GM12878 (cell line): ENCODE data around the gene SAP130. TPM values are rescaled to one million over a fixed set of nuclear protein-coding genes. Genes with fewer than 3 reads are reported as not detected.

Experiments used
- CHD1 ChIP-seq: IDR thresholded peaks from 2 replicates; pipeline ENCODE4 v1.6.1; 2012; ENCODE audit warnings: low read depth, low read length, improper control_type of control experiment
- DPF2 ChIP-seq: fragments of 450-650 bp; IDR thresholded peaks from 2 replicates; pipeline ENCODE4 v1.6.1; 2017; ENCODE audit warnings: mild to moderate bottlenecking
- FOXM1 ChIP-seq: IDR thresholded peaks from 2 replicates; pipeline ENCODE4 v1.6.1; 2012; ENCODE audit warnings: low read depth, mild to moderate bottlenecking, inconsistent platforms, low read length, moderate library complexity
- GABPA ChIP-seq: IDR thresholded peaks from 2 replicates; pipeline ENCODE4 v1.6.1; 2014; ENCODE audit warnings: antibody characterized with exemption, low read depth, mild to moderate bottlenecking, inconsistent platforms
- HCFC1 ChIP-seq: fragments of 150-350 bp; IDR thresholded peaks from 2 replicates; pipeline ENCODE4 v1.6.1; 2014; ENCODE audit warnings: low read length
- HSF1 ChIP-seq: fragments of 150-350 bp; IDR thresholded peaks from 2 replicates; pipeline ENCODE4 v1.6.1; 2014; ENCODE audit warnings: mild to moderate bottlenecking, low read depth, low read length
- POLR2AphosphoS5 ChIP-seq: IDR thresholded peaks from 2 replicates; pipeline ENCODE4 v1.6.1; 2011; ENCODE audit warnings: mild to moderate bottlenecking, low read length, inconsistent platforms
- SMAD1 ChIP-seq: fragments of 450-650 bp; IDR thresholded peaks from 2 replicates; pipeline ENCODE4 v1.6.1; 2018; ENCODE audit warnings: mild to moderate bottlenecking, low read depth; ENCODE audit not compliant: partially characterized antibody
- TCF12 ChIP-seq: IDR thresholded peaks from 2 replicates; pipeline ENCODE4 v1.6.1; 2011; ENCODE audit warnings: low read depth, mild to moderate bottlenecking, low read length
- ZNF207 ChIP-seq: fragments of 450-650 bp; IDR thresholded peaks from 2 replicates; pipeline ENCODE4 v1.6.1; 2014; ENCODE audit warnings: antibody characterized with exemption, mild to moderate bottlenecking, borderline replicate concordance
- ZZZ3 ChIP-seq: IDR thresholded peaks from 2 replicates; pipeline ENCODE4 v1.6.1; 2011; ENCODE audit warnings: low read depth; ENCODE audit not compliant: control insufficient read depth, insufficient read length
- polyA plus RNA-seq, 11 experiments: library from polyadenylated mRNA; depleted of rRNA in 4 of 11; unstranded in 6 of 11; stranded (reverse) in 5 of 11; fragments of >200 nt; fragmentation: Nextera tagmentation in 4 of 11; fragmentation: Illumina TruSeq in 1 of 11; extraction: Ambion mirVana in 4 of 11; extraction: Trizol in 1 of 11; gene quantifications; 1 replicate in 1 of 11; 2 replicates in 10 of 11; pipeline versions ENCODE4 v1.2.1 to v1.2.3, GENCODE V29; 2011 to 2016; ENCODE audit warnings: inconsistent platforms in 2 of 11, missing spikeins in 2 of 11, low read depth in 1 of 11
- total RNA-seq, 4 experiments: library from RNA; depleted of rRNA in 3 of 4; stranded (reverse); fragments of >200 nt in 3 of 4; fragmentation: Illumina TruSeq in 1 of 4; extraction: Trizol in 1 of 4; gene quantifications; 2 replicates each; pipeline versions ENCODE4 v1.2.1 to v1.2.3, GENCODE V29; 2013 to 2021
- TF ChIP-seq, protein P1 (sequence below): fragments of 450-650 bp; formaldehyde crosslinking; IDR thresholded peaks from 2 replicates; pipeline ENCODE4 v1.5.0; 2022; ENCODE audit warnings: mild to moderate bottlenecking, missing genetic modification characterization
- TF ChIP-seq, protein P2 (sequence below): IDR thresholded peaks from 2 replicates; pipeline ENCODE4 v1.6.1; 2011; ENCODE audit warnings: borderline replicate concordance, low read depth, mild to moderate bottlenecking, moderate library complexity, mixed read lengths, low read length; ENCODE audit not compliant: insufficient read depth; ENCODE audit errors: extremely low read length
- TF ChIP-seq, protein P3 (sequence below): IDR thresholded peaks from 2 replicates; pipeline ENCODE4 v1.6.1; 2012; ENCODE audit warnings: improper control_type of control experiment, low read depth, low read length; ENCODE audit not compliant: insufficient replicate concordance

Gene SAP130
- total and polyA plus RNA-seq, 10 of the 15 experiments (the other 5 are each of a cell fraction or from before 2014, with no cell fraction given) = 5.0 to 26.2 (median 9.9) TPM

GRCh38 chr2:128041561-128041960 is 13.7 kb upstream of the SAP130 start (continued):
- TF ChIP-seq, protein P1, sequence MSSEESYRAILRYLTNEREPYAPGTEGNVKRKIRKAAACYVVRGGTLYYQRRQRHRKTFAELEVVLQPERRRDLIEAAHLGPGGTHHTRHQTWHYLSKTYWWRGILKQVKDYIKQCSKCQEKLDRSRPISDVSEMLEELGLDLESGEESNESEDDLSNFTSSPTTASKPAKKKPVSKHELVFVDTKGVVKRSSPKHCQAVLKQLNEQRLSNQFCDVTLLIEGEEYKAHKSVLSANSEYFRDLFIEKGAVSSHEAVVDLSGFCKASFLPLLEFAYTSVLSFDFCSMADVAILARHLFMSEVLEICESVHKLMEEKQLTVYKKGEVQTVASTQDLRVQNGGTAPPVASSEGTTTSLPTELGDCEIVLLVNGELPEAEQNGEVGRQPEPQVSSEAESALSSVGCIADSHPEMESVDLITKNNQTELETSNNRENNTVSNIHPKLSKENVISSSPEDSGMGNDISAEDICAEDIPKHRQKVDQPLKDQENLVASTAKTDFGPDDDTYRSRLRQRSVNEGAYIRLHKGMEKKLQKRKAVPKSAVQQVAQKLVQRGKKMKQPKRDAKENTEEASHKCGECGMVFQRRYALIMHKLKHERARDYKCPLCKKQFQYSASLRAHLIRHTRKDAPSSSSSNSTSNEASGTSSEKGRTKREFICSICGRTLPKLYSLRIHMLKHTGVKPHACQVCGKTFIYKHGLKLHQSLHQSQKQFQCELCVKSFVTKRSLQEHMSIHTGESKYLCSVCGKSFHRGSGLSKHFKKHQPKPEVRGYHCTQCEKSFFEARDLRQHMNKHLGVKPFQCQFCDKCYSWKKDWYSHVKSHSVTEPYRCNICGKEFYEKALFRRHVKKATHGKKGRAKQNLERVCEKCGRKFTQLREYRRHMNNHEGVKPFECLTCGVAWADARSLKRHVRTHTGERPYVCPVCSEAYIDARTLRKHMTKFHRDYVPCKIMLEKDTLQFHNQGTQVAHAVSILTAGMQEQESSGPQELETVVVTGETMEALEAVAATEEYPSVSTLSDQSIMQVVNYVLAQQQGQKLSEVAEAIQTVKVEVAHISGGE (CRISPR knock-in tag) = no peak
- TF ChIP-seq ZZZ3 = no peak
- TF ChIP-seq DPF2 = no peak
- no peak for TF ChIP-seq ZNF207
- TF ChIP-seq FOXM1 = no peak
- no peak for TF ChIP-seq TCF12
- TF ChIP-seq CHD1 = no peak
- TF ChIP-seq, protein P2, sequence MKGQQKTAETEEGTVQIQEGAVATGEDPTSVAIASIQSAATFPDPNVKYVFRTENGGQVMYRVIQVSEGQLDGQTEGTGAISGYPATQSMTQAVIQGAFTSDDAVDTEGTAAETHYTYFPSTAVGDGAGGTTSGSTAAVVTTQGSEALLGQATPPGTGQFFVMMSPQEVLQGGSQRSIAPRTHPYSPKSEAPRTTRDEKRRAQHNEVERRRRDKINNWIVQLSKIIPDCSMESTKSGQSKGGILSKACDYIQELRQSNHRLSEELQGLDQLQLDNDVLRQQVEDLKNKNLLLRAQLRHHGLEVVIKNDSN = no peak
- no peak for TF ChIP-seq HCFC1
- TF ChIP-seq, protein P3, sequence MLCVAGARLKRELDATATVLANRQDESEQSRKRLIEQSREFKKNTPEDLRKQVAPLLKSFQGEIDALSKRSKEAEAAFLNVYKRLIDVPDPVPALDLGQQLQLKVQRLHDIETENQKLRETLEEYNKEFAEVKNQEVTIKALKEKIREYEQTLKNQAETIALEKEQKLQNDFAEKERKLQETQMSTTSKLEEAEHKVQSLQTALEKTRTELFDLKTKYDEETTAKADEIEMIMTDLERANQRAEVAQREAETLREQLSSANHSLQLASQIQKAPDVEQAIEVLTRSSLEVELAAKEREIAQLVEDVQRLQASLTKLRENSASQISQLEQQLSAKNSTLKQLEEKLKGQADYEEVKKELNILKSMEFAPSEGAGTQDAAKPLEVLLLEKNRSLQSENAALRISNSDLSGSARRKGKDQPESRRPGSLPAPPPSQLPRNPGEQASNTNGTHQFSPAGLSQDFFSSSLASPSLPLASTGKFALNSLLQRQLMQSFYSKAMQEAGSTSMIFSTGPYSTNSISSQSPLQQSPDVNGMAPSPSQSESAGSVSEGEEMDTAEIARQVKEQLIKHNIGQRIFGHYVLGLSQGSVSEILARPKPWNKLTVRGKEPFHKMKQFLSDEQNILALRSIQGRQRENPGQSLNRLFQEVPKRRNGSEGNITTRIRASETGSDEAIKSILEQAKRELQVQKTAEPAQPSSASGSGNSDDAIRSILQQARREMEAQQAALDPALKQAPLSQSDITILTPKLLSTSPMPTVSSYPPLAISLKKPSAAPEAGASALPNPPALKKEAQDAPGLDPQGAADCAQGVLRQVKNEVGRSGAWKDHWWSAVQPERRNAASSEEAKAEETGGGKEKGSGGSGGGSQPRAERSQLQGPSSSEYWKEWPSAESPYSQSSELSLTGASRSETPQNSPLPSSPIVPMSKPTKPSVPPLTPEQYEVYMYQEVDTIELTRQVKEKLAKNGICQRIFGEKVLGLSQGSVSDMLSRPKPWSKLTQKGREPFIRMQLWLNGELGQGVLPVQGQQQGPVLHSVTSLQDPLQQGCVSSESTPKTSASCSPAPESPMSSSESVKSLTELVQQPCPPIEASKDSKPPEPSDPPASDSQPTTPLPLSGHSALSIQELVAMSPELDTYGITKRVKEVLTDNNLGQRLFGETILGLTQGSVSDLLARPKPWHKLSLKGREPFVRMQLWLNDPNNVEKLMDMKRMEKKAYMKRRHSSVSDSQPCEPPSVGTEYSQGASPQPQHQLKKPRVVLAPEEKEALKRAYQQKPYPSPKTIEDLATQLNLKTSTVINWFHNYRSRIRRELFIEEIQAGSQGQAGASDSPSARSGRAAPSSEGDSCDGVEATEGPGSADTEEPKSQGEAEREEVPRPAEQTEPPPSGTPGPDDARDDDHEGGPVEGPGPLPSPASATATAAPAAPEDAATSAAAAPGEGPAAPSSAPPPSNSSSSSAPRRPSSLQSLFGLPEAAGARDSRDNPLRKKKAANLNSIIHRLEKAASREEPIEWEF = no peak
- no peak for TF ChIP-seq HSF1
- no peak for TF ChIP-seq GABPA
- TF ChIP-seq POLR2AphosphoS5 = no peak
- no peak for TF ChIP-seq SMAD1
